ENCODE results near the gene LILRB4. TPM values are rescaled to one million over a fixed set of nuclear protein-coding genes. Genes with fewer than 3 reads are reported as not detected.
A peak's percentile ranks its signal among the peaks of the same experiment; 100 is the strongest.

Gene LILRB4
- total RNA-seq, 1 experiment from 2014 or later, result not detected

DNA sequence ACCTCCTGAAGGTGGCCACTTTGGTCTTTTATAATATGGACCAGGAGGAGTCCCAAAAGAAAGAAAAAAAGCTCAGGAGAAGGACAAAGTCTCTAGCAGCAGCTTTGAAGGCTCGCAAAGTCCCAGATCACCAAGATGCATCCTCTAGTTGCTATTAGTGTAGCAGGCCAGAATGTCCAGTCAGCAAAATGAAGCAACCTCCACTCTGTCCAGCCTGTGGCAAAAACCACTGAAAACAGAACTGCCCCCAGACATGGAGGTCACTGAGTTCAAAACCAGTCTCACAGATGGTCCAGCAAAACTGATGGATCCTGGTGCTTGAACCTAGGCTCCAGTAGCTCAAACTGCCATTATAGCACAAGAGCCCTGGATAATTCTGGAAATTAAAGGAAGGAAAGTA lies 10.4 kb downstream of the LILRB4 start (continued):
- TF ChIP-seq, protein P1, sequence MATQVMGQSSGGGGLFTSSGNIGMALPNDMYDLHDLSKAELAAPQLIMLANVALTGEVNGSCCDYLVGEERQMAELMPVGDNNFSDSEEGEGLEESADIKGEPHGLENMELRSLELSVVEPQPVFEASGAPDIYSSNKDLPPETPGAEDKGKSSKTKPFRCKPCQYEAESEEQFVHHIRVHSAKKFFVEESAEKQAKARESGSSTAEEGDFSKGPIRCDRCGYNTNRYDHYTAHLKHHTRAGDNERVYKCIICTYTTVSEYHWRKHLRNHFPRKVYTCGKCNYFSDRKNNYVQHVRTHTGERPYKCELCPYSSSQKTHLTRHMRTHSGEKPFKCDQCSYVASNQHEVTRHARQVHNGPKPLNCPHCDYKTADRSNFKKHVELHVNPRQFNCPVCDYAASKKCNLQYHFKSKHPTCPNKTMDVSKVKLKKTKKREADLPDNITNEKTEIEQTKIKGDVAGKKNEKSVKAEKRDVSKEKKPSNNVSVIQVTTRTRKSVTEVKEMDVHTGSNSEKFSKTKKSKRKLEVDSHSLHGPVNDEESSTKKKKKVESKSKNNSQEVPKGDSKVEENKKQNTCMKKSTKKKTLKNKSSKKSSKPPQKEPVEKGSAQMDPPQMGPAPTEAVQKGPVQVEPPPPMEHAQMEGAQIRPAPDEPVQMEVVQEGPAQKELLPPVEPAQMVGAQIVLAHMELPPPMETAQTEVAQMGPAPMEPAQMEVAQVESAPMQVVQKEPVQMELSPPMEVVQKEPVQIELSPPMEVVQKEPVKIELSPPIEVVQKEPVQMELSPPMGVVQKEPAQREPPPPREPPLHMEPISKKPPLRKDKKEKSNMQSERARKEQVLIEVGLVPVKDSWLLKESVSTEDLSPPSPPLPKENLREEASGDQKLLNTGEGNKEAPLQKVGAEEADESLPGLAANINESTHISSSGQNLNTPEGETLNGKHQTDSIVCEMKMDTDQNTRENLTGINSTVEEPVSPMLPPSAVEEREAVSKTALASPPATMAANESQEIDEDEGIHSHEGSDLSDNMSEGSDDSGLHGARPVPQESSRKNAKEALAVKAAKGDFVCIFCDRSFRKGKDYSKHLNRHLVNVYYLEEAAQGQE (IDR thresholded peaks at IDR 0.05; ENCODE audit: low read depth), result no peak
- no peak for TF ChIP-seq FOSL1 (IDR thresholded peaks at IDR 0.05; ENCODE audit: low read depth)
- no peak for TF ChIP-seq POLR2AphosphoS5 (IDR thresholded peaks at IDR 0.05; ENCODE audit: low read depth, low read length)
- TF ChIP-seq CEBPB (IDR thresholded peaks at IDR 0.05; ENCODE audit: low read depth), result no peak

DNA sequence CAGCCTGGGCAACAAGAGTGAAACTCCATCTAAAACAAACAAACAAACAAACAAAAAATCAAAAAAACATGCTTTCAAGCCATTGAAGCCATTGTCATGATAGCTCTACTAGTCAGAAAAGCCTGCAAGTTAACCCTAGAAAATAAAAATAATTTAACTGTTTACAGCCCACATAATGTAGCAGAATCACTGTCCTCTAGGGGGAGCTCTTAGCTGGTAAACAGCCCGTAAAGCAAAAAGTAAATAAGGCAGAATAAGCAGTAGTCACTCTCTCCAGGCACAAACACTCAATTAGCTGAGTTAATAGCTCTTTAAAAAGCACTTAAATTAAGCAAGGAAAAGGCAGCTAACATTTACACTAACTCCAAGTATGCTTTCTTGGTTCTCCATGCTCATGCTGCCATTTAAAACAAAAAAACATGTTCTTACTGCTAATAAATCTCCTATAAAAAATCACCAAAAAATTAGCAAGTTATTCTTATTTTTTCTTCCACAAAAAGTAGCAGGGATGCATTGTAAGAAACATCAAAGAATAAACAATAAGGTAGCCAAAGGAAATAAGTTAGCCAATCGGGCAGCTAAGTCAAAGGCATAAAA lies 11.3 kb downstream of the LILRB4 start:
- no peaks in the 10 kb centered on the region for H3K4me1 ChIP-seq (ENCODE audit: control insufficient read depth in 1 of 2, insufficient read depth in 2 of 2, low read length in 2 of 2)
- no peak overlapping the region for H3K27ac ChIP-seq (ENCODE audit: low read depth, low read length)
- ChIA-PET POLR2A (interaction anchor here (0.5 kb wide), 1 partner anchor 381 kb away, joined by 3 read pairs; no protein-coding TSS in a partner anchor), CTCF (interaction anchor here (0.6 to 4.4 kb wide), 13 partner anchors 9 to 932 kb away, joined by 3 to 28 read pairs (median 7); partner anchors contain the start of gene LILRB4), RAD21 (ENCODE audit: low non-redundant PET in 1 of 2, low total read pairs in 2 of 2, uncharacterized antibody in 2 of 2, unreplicated experiment in 2 of 2) (no interaction called here)
- peak; percentile 34 for DNase-seq (ENCODE audit: low read depth, low spot score)
- no peak for TF ChIP-seq SRF (IDR thresholded peaks at IDR 0.05; ENCODE audit: low read depth)
- TF ChIP-seq, protein P2, sequence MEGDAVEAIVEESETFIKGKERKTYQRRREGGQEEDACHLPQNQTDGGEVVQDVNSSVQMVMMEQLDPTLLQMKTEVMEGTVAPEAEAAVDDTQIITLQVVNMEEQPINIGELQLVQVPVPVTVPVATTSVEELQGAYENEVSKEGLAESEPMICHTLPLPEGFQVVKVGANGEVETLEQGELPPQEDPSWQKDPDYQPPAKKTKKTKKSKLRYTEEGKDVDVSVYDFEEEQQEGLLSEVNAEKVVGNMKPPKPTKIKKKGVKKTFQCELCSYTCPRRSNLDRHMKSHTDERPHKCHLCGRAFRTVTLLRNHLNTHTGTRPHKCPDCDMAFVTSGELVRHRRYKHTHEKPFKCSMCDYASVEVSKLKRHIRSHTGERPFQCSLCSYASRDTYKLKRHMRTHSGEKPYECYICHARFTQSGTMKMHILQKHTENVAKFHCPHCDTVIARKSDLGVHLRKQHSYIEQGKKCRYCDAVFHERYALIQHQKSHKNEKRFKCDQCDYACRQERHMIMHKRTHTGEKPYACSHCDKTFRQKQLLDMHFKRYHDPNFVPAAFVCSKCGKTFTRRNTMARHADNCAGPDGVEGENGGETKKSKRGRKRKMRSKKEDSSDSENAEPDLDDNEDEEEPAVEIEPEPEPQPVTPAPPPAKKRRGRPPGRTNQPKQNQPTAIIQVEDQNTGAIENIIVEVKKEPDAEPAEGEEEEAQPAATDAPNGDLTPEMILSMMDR (IDR thresholded peaks at IDR 0.05 in 2 of 3, conservative IDR thresholded peaks at IDR 0.05 in 1 of 3; ENCODE audit: borderline replicate concordance in 1 of 3, insufficient read depth in 1 of 3, low read depth in 2 of 3, low read length in 2 of 3), result peak; percentile 53 to 87 (median 80); a peak in 5 of 6 replicates
- TF ChIP-seq RAD21 (IDR thresholded peaks at IDR 0.05; ENCODE audit: low read depth), result peak; percentile 61
- H3K9ac ChIP-seq (ENCODE audit: low read length), result no peak overlapping the region
- H3K9me3 ChIP-seq (ENCODE audit: control insufficient read depth in 1 of 2, insufficient read depth in 1 of 2, low read depth in 1 of 2, low read length in 2 of 2), result no peaks in the 10 kb centered on the region
- BruUV-seq (replicated peaks), result no TSS peak
- no peak overlapping the region for H3K4me3 ChIP-seq (replicated peaks in 1 of 2; ENCODE audit: low read depth in 1 of 2, low read length in 2 of 2)
- H2AFZ ChIP-seq (ENCODE audit: low read depth, low read length, poor library complexity, severe bottlenecking), result no peak overlapping the region
- H3K9me2 ChIP-seq (ENCODE audit: insufficient read depth), result no peaks in the 10 kb centered on the region
- peak; percentile 61 for ATAC-seq
- no peaks in the 10 kb centered on the region for H3K79me2 ChIP-seq (ENCODE audit: insufficient read depth, low read length)
- no peaks in the 10 kb centered on the region for H3K36me3 ChIP-seq (ENCODE audit: control insufficient read depth in 1 of 2, insufficient read depth in 2 of 2, low read length in 2 of 2)
- no peaks in the 10 kb centered on the region for H4K20me1 ChIP-seq (ENCODE audit: insufficient read depth)
- intact Hi-C loops (cut with micrococcal nuclease), result loop anchor here (1.0 kb wide), 1 partner anchor 245 kb away; no protein-coding TSS in a partner anchor
- peaks cover 32% of the 10 kb centered on the region for H3K27me3 ChIP-seq (ENCODE audit: insufficient read depth, low read length)
- H3K4me2 ChIP-seq (ENCODE audit: low read length), result no peak overlapping the region

All from HCT116 (cell line).